ENCODE results near the gene SNRNP25. TPM values are rescaled to one million over a fixed set of nuclear protein-coding genes. Genes with fewer than 3 reads are reported as not detected.

Gene SNRNP25
- total and polyA plus RNA-seq, 4 donors, result 10.3 to 30.9 (median 20.9) TPM

GRCh38 chr16:65745-66144 is 12.1 kb downstream of the SNRNP25 start:
- Histone ChIP-seq H3K36me3 (ENCODE audit: control insufficient read depth in 4 of 4, insufficient read depth in 4 of 4, low read length in 4 of 4) (peaks cover 0 to 39% (median 11%) of the 10 kb centered on the region in 4 donors), H3K9ac (ENCODE audit: insufficient read depth in 1 of 2, low read length in 2 of 2) (no peak overlapping the region), H3K4me3 (no peak overlapping the region), H3K4me1 (ENCODE audit: control insufficient read depth in 5 of 5, insufficient read depth in 5 of 5, low read length in 5 of 5) (peaks cover 0 to 26% (median 14%) of the 10 kb centered on the region in 5 donors), H3K9me3 (ENCODE audit: control insufficient read depth in 4 of 4, insufficient read depth in 3 of 4, low read length in 3 of 4) (no peaks in the 10 kb centered on the region), H3K27ac (ENCODE audit: low read depth in 1 of 2, low read length in 1 of 2) (peak overlapping the region in 1 of 2 donors; percentile 9), H3K27me3 (ENCODE audit: control insufficient read depth in 3 of 3, insufficient read depth in 3 of 3, low read length in 2 of 3) (no peaks in the 10 kb centered on the region)
- peak; percentile 72 to 82 (median 77) for DNase-seq
- ATAC-seq (ENCODE audit: insufficient read depth, low FRiP score), result peak; percentile 69
- 18 to 21% methylated on average over 17 of the region's 17 CpGs for WGBS, 2 donors
- peak; percentile 97 for TF ChIP-seq CTCF (IDR thresholded peaks at IDR 0.05; ENCODE audit: control extremely low read depth, extremely low read depth)

- Histone ChIP-seq H3K27me3 (ENCODE audit: control insufficient read depth in 3 of 3, insufficient read depth in 3 of 3, low read length in 2 of 3) (no peaks in the 10 kb centered on the region), H3K9ac (ENCODE audit: insufficient read depth in 1 of 2, low read length in 2 of 2) (no peak overlapping the region), H3K36me3 (ENCODE audit: control insufficient read depth in 4 of 4, insufficient read depth in 4 of 4, low read length in 4 of 4) (peaks cover 0 to 33% (median 11%) of the 10 kb centered on the region in 4 donors), H3K27ac (ENCODE audit: low read depth in 1 of 2, low read length in 1 of 2) (no peak overlapping the region), H3K9me3 (ENCODE audit: control insufficient read depth in 4 of 4, insufficient read depth in 3 of 4, low read length in 3 of 4) (no peaks in the 10 kb centered on the region), H3K4me3 (no peak overlapping the region), H3K4me1 (ENCODE audit: control insufficient read depth in 5 of 5, insufficient read depth in 5 of 5, low read length in 5 of 5) (peaks cover 0 to 34% (median 19%) of the 10 kb centered on the region in 5 donors)
- no peak for DNase-seq
- no peak for ATAC-seq (ENCODE audit: insufficient read depth, low FRiP score)
- TF ChIP-seq CTCF (IDR thresholded peaks at IDR 0.05; ENCODE audit: control extremely low read depth, extremely low read depth), result no peak
- WGBS, 2 donors, result 87 to 88% methylated on average over 13 of the region's 13 CpGs
Measured at GRCh38 chr16:66309-67182, 12.9 kb downstream of the SNRNP25 start.

DNA sequence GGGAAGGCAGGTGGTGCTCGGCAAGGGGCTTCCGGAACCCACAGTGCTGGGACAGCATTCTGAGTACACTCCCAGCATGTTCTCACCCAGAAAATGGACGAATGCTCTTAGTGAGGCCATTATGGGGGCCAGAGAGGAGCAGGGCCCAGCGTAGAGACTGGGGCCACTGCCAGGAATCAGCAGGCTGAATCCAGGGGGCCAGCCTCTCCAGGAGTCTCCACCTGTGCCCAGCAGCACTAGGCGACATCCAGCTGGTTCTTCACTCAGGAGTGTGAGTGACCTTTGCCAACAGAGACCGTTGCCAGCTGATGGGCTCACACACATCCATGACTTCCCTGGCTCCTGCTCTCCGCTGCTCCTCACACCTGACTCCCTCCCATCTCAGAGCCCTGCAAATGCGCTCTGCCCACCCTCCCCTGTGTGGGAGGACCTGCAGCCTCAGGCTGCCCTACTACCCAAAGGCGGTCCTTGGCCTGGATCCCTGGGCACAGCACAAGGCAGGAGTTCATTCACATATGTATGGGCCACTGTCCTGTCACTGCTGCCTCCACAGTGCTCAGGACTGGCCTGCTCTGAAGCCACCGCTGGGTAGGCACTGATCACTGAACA is 13.7 kb downstream of the SNRNP25 start:
- 85 to 93% methylated on average over 10 of the region's 10 CpGs for WGBS, 2 donors
- Histone ChIP-seq H3K4me3 (no peak overlapping the region), H3K4me1 (ENCODE audit: control insufficient read depth in 5 of 5, insufficient read depth in 5 of 5, low read length in 5 of 5) (peaks cover 0 to 36% (median 19%) of the 10 kb centered on the region in 5 donors), H3K9me3 (ENCODE audit: control insufficient read depth in 4 of 4, insufficient read depth in 3 of 4, low read length in 3 of 4) (no peaks in the 10 kb centered on the region), H3K27ac (ENCODE audit: low read depth in 1 of 2, low read length in 1 of 2) (no peak overlapping the region), H3K27me3 (ENCODE audit: control insufficient read depth in 3 of 3, insufficient read depth in 3 of 3, low read length in 2 of 3) (no peaks in the 10 kb centered on the region), H3K9ac (ENCODE audit: insufficient read depth in 1 of 2, low read length in 2 of 2) (no peak overlapping the region), H3K36me3 (ENCODE audit: control insufficient read depth in 4 of 4, insufficient read depth in 4 of 4, low read length in 4 of 4) (peaks cover 0 to 25% (median 9%) of the 10 kb centered on the region in 4 donors)
- TF ChIP-seq CTCF (IDR thresholded peaks at IDR 0.05; ENCODE audit: control extremely low read depth, extremely low read depth), result no peak
- DNase-seq, result no peak
- no peak for ATAC-seq (ENCODE audit: insufficient read depth, low FRiP score)
